PC-9 (cell line): Measurements from ENCODE around the gene GATM. TPM values are rescaled to one million over a fixed set of nuclear protein-coding genes. Genes with fewer than 3 reads are reported as not detected.

Experiments used
- BruUV-seq: library from RNA; stranded (reverse); fragments of 400-500 nt; replicated peaks from 2 replicates; lab custom pipeline; 2021; lab: Mats Ljungman, UMichigan
- CTCF ChIA-PET: fragments of 300-600 bp; sonication (Branson Sonifier 250); formaldehyde crosslinking; loops from one replicate; lab custom pipeline; 2022; ENCODE audit warnings: antibody characterized with exemption; lab: Charles Lee
- POLR2A ChIA-PET: fragments of 300-600 bp; sonication (Branson Sonifier 250); formaldehyde crosslinking; loops from one replicate; lab custom pipeline; 2022; ENCODE audit warnings: antibody characterized with exemption; ENCODE audit not compliant: unreplicated experiment; lab: Charles Lee
- DNase-seq, 2 experiments: peaks; one replicate each; pipeline versions ENCODE4 v3.0.0 to v3.0.0-alpha.2; 2015 to 2022; ENCODE audit warnings: mixed read lengths in 1 of 2
- H2AFZ ChIP-seq: fragments of 200-600 bp; sonication (generic); 2 replicates; pipeline ENCODE4 v1.8.1; 2017; ENCODE audit warnings: antibody characterized with exemption
- H3F3A ChIP-seq: fragments of 200-600 bp; sonication (generic); 2 replicates; pipeline ENCODE4 v1.8.1; 2017; ENCODE audit warnings: antibody characterized with exemption, mild to moderate bottlenecking, low read depth; ENCODE audit not compliant: insufficient read depth
- H3K27ac ChIP-seq: fragments of 200-600 bp; sonication (generic); 2 replicates; pipeline ENCODE4 v1.6.1; 2016; ENCODE audit warnings: mixed run types
- H3K27me3 ChIP-seq: fragments of 200-600 bp; sonication (generic); 2 replicates; pipeline ENCODE4 v1.6.1; 2016; ENCODE audit warnings: low read depth, mixed run types; ENCODE audit not compliant: insufficient read depth
- H3K36me3 ChIP-seq: fragments of 200-600 bp; sonication (generic); 2 replicates; pipeline ENCODE4 v1.6.1; 2016; ENCODE audit warnings: low read depth, mixed run types
- H3K4me1 ChIP-seq: fragments of 200-600 bp; sonication (generic); replicated peaks from 2 replicates; pipeline ENCODE4 v1.6.1; 2016; ENCODE audit warnings: mixed run types; ENCODE audit not compliant: insufficient read depth
- H3K4me2 ChIP-seq: fragments of 200-600 bp; sonication (generic); 2 replicates; pipeline ENCODE4 v1.6.1; 2017; ENCODE audit warnings: mixed run types
- H3K4me3 ChIP-seq: fragments of 200-600 bp; sonication (generic); 2 replicates; pipeline ENCODE4 v1.6.1; 2016; ENCODE audit warnings: mixed run types
- H3K79me2 ChIP-seq: fragments of 200-600 bp; sonication (generic); 2 replicates; pipeline ENCODE4 v1.6.1; 2017; ENCODE audit warnings: low read depth, mixed run types
- H3K9me2 ChIP-seq: fragments of 200-600 bp; sonication (generic); 2 replicates; pipeline ENCODE4 v1.8.1; 2017; ENCODE audit warnings: mild to moderate bottlenecking; ENCODE audit not compliant: insufficient read depth
- H3K9me3 ChIP-seq: fragments of 200-600 bp; sonication (generic); 2 replicates; pipeline ENCODE4 v1.8.1; 2016; ENCODE audit warnings: low read depth; ENCODE audit not compliant: insufficient read depth
- H4K20me1 ChIP-seq: fragments of 200-600 bp; sonication (generic); 2 replicates; pipeline ENCODE4 v1.8.1; 2017; ENCODE audit not compliant: insufficient read depth
- EZH2 ChIP-seq: fragments of 200-600 bp; sonication (generic); IDR thresholded peaks from 2 replicates; pipeline ENCODE4 v1.8.0; 2017; ENCODE audit warnings: antibody characterized with exemption, low read depth
- intact Hi-C: fragments of 100-400 bp; cut with micrococcal nuclease; formaldehyde crosslinking; loops from one replicate; pipeline ENCODE4 v1.10.0; 2022; ENCODE audit not compliant: unreplicated experiment
- total RNA-seq: library from RNA; stranded (reverse); gene quantifications from 2 replicates; pipeline ENCODE4 v1.2.3, GENCODE V29; 2021
- TF ChIP-seq, protein P1 (sequence below): fragments of 200-600 bp; sonication (generic); conservative IDR thresholded peaks from 2 replicates; pipeline ENCODE4 v1.6.1; 2017; ENCODE audit warnings: mixed run types, antibody characterized with exemption, mild to moderate bottlenecking, moderate library complexity

The GATM gene
- total RNA-seq, 1 experiment from 2014 or later: 9.8 TPM

GRCh38 chr15:45424429-45424828 lies 46.1 kb upstream of the GATM start:
- peaks cover 11% of the 10 kb centered on the region; the same call in 1 of the 2 replicates for H3F3A ChIP-seq
- ChIA-PET CTCF (interaction anchor here (0.6 to 1.6 kb wide), 2 partner anchors 161 to 262 kb away, joined by 4 to 7 read pairs; no protein-coding TSS in a partner anchor), POLR2A (no interaction called here)
- no peak overlapping the region for H3K27ac ChIP-seq
- no peaks in the 10 kb centered on the region for H3K36me3 ChIP-seq
- DNase-seq: no peak
- intact Hi-C loops: no loop called here
- no TSS peak for BruUV-seq
- H4K20me1 ChIP-seq: no peaks in the 10 kb centered on the region
- no peak overlapping the region for H3K4me2 ChIP-seq
- H3K4me1 ChIP-seq: peaks cover 11% of the 10 kb centered on the region
- no peaks in the 10 kb centered on the region for H3K79me2 ChIP-seq
- TF ChIP-seq EZH2: no peak
- TF ChIP-seq, protein P1, sequence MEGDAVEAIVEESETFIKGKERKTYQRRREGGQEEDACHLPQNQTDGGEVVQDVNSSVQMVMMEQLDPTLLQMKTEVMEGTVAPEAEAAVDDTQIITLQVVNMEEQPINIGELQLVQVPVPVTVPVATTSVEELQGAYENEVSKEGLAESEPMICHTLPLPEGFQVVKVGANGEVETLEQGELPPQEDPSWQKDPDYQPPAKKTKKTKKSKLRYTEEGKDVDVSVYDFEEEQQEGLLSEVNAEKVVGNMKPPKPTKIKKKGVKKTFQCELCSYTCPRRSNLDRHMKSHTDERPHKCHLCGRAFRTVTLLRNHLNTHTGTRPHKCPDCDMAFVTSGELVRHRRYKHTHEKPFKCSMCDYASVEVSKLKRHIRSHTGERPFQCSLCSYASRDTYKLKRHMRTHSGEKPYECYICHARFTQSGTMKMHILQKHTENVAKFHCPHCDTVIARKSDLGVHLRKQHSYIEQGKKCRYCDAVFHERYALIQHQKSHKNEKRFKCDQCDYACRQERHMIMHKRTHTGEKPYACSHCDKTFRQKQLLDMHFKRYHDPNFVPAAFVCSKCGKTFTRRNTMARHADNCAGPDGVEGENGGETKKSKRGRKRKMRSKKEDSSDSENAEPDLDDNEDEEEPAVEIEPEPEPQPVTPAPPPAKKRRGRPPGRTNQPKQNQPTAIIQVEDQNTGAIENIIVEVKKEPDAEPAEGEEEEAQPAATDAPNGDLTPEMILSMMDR: no peak
- H3K4me3 ChIP-seq: no peak overlapping the region
- H3K9me3 ChIP-seq: no peaks in the 10 kb centered on the region
- H3K27me3 ChIP-seq: no peaks in the 10 kb centered on the region
- H2AFZ ChIP-seq: no peak overlapping the region
- no peaks in the 10 kb centered on the region for H3K9me2 ChIP-seq

DNA sequence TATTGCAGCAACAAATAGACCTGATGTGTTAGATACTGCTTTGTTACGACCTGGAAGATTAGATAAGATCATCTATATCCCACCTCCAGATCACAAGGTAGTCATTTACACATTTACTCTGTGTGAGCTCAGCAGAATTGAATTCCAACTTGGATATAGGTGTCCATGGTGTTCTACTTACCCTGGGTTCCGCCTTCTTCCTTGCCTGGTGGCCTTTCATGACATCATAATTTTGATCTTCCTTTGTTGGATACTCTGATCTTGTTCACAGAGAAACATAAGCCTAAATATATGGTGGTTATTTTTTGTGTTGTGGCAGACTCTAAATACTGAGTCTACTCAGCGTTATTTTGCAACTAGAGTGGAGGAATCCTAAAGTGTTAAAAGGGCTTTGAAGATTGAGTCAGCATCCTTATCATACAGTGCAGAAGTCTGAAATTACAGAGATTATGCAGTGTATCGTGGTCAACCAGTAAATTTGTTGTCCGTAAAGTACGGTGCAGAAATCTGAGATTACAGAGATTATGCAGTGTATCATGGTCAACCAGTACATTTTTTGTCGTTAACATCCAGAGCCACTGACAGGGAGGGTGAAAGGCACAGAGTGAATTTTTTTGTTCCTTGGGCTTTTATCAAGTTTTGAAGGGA lies 39.1 kb upstream of the GATM start:
- POLR2A ChIA-PET: no interaction called here
- intact Hi-C loops: no loop called here
- peaks cover 13% of the 10 kb centered on the region; the same call in 1 of the 2 replicates for H3K36me3 ChIP-seq

GRCh38 chr15:45414215-45414885 lies 36.0 kb upstream of the GATM start:
- intact Hi-C loops: no loop called here
- no peak overlapping the region for H3K27ac ChIP-seq
- DNase-seq: no peak
- H3K79me2 ChIP-seq: no peaks in the 10 kb centered on the region
- H3F3A ChIP-seq: no peaks in the 10 kb centered on the region
- ChIA-PET POLR2A (no interaction called here), CTCF (no interaction called here)
- no peaks in the 10 kb centered on the region for H3K27me3 ChIP-seq
- H4K20me1 ChIP-seq: no peaks in the 10 kb centered on the region
- TF ChIP-seq, protein P1: no peak
- TF ChIP-seq EZH2: no peak
- H3K4me3 ChIP-seq: no peak overlapping the region
- BruUV-seq: no TSS peak
- H3K9me3 ChIP-seq: no peaks in the 10 kb centered on the region
- H2AFZ ChIP-seq: no peak overlapping the region
- H3K4me2 ChIP-seq: no peak overlapping the region
- peaks cover 13% of the 10 kb centered on the region; the same call in 1 of the 2 replicates for H3K36me3 ChIP-seq
- no peaks in the 10 kb centered on the region for H3K4me1 ChIP-seq
- no peaks in the 10 kb centered on the region for H3K9me2 ChIP-seq

More for the DNA sequence above, 39.1 kb upstream of the GATM start:
- Histone ChIP-seq H2AFZ (no peak overlapping the region), H3K4me1 (no peaks in the 10 kb centered on the region), H3K27ac (no peak overlapping the region), H3K4me3 (no peak overlapping the region), H3K79me2 (no peaks in the 10 kb centered on the region), H3K4me2 (no peak overlapping the region), H3F3A (no peaks in the 10 kb centered on the region), H4K20me1 (no peaks in the 10 kb centered on the region), H3K9me3 (no peaks in the 10 kb centered on the region), H3K27me3 (no peaks in the 10 kb centered on the region), H3K9me2 (no peaks in the 10 kb centered on the region)
- TF ChIP-seq, protein P1: no peak
- no peak for TF ChIP-seq EZH2
- CTCF ChIA-PET: no interaction called here
- BruUV-seq: no TSS peak
- DNase-seq: no peak
